Erythroblast (primary cell): ENCODE data around the gene EPSTI1.

ENCODE experiments used
- GATA1 ChIP-seq: IDR thresholded peaks from 2 replicates; pipeline ENCODE4 v1.6.1; 2011; ENCODE audit warnings: low read depth, mild to moderate bottlenecking, control low read depth, low read length, moderate library complexity
- POLR2A ChIP-seq: IDR thresholded peaks from 2 replicates; pipeline ENCODE4 v1.6.1; 2011; ENCODE audit warnings: mild to moderate bottlenecking, low read length

- TF ChIP-seq POLR2A (no peak), GATA1 (no peak)
Measured at GRCh38 chr13:43020794-43021193, 28.8 kb upstream of the EPSTI1 start.
